ENCODE results near the gene KLHL24. TPM values are rescaled to one million over a fixed set of nuclear protein-coding genes. Genes with fewer than 3 reads are reported as not detected.
"Not testable (repeated sequence)": the region's sequence is repeated elsewhere in the genome, so short reads cannot be mapped to it uniquely, and the experiment has no call there.

The KLHL24 gene
- 10 to 100 TPM; 28.9 to 31.2 TPM for total RNA-seq

- H3K27me3 Mint-ChIP-seq: no peaks in the 10 kb centered on the region
- POLR2A ChIA-PET: interaction anchor here (0.9 to 5.2 kb wide), 18 partner anchors 10 to 620 kb away, joined by 3 to 85 read pairs (median 4); partner anchors contain the start of genes KLHL6, MCCC1, MCF2L2 and PARL
- no peaks in the 10 kb centered on the region for H3K9me3 Mint-ChIP-seq
- peaks cover 27% of the 10 kb centered on the region for H3K4me1 Mint-ChIP-seq
- peak within 1 kb of the TSS; percentile 90 for H3K4me3 Mint-ChIP-seq
- H3K27ac Mint-ChIP-seq: peak within 1 kb of the TSS; percentile 90
- CTCF ChIA-PET: interaction anchor here (0.5 to 2.5 kb wide), 12 partner anchors 9 to 890 kb away, joined by 3 to 12 read pairs (median 4); partner anchors contain the start of genes KLHL6, PARL and YEATS2
- H3K36me3 Mint-ChIP-seq (ENCODE audit: low read depth): no peaks in the 10 kb centered on the region
- peak; percentile 93 for DNase-seq
Observed at GRCh38 chr3:183635431-183636220, at the start of gene KLHL24. Gene KLHL24 (plus strand): TSS chr3:183635623. CDS start chr3:183650357, 14,734 bp downstream.

GRCh38 chr3:183586477-183586876, 48.9 kb upstream of the KLHL24 start:
- H3K27me3 Mint-ChIP-seq: no peaks in the 10 kb centered on the region
- H3K36me3 Mint-ChIP-seq (ENCODE audit: low read depth): peaks cover 4% of the 10 kb centered on the region
- H3K4me1 Mint-ChIP-seq: peaks cover 53% of the 10 kb centered on the region
- H3K4me3 Mint-ChIP-seq: peak overlapping the region; percentile 4
- POLR2A ChIA-PET: interaction anchor here (1.0 to 4.0 kb wide), 9 partner anchors 9 to 111 kb away, joined by 3 to 33 read pairs (median 6); partner anchors contain the start of genes KLHL24, KLHL6 and YEATS2
- peak; percentile 44 for DNase-seq
- H3K9me3 Mint-ChIP-seq: no peaks in the 10 kb centered on the region
- H3K27ac Mint-ChIP-seq: peak overlapping the region; percentile 87
- CTCF ChIA-PET: interaction anchor here (0.6 to 1.1 kb wide), 5 partner anchors 45 to 117 kb away, joined by 3 read pairs; no protein-coding TSS in a partner anchor

GRCh38 chr3:183587336-183587735, 48.1 kb upstream of the KLHL24 start:
- Mint-ChIP-seq H3K27ac (peak overlapping the region; percentile 87), H3K4me3 (no peak overlapping the region), H3K27me3 (no peaks in the 10 kb centered on the region), H3K4me1 (peaks cover 61% of the 10 kb centered on the region), H3K9me3 (no peaks in the 10 kb centered on the region), H3K36me3 (ENCODE audit: low read depth) (peaks cover 7% of the 10 kb centered on the region)
- ChIA-PET CTCF (no interaction called here), POLR2A (interaction anchor here (0.9 to 4.0 kb wide), 10 partner anchors 9 to 110 kb away, joined by 3 to 33 read pairs (median 6); partner anchors contain the start of genes KLHL24, KLHL6 and YEATS2)
- DNase-seq: no peak

- CTCF ChIA-PET: no interaction called here
- H3K27me3 Mint-ChIP-seq: no peaks in the 10 kb centered on the region
- peaks cover 53% of the 10 kb centered on the region for H3K4me1 Mint-ChIP-seq
- no peaks in the 10 kb centered on the region for H3K9me3 Mint-ChIP-seq
- DNase-seq: no peak
- H3K36me3 Mint-ChIP-seq (ENCODE audit: low read depth): peaks cover 7% of the 10 kb centered on the region
- H3K4me3 Mint-ChIP-seq: no peak overlapping the region
- no peak overlapping the region for H3K27ac Mint-ChIP-seq
- POLR2A ChIA-PET: interaction anchor here (1.0 to 1.9 kb wide), 3 partner anchors 37 to 121 kb away, joined by 3 to 7 read pairs (median 4); no protein-coding TSS in a partner anchor
Observed at GRCh38 chr3:183590442-183590841, 45.0 kb upstream of the KLHL24 start.

GRCh38 chr3:183591881-183592521, 43.4 kb upstream of the KLHL24 start:
- ChIA-PET POLR2A (interaction anchor here (0.8 to 1.9 kb wide), 7 partner anchors 36 to 168 kb away, joined by 3 to 7 read pairs (median 4); partner anchors contain the start of genes KLHL24 and KLHL6), CTCF (interaction anchor here (0.6 to 2.1 kb wide), 13 partner anchors 12 to 291 kb away, joined by 3 to 7 read pairs (median 3); partner anchors contain the start of gene KLHL6)
- Mint-ChIP-seq H3K36me3 (ENCODE audit: low read depth) (peaks cover 10% of the 10 kb centered on the region), H3K9me3 (no peaks in the 10 kb centered on the region), H3K27ac (peak overlapping the region; percentile 69), H3K27me3 (no peaks in the 10 kb centered on the region), H3K4me3 (peak overlapping the region; percentile 44), H3K4me1 (peaks cover 39% of the 10 kb centered on the region)
- DNase-seq: no peak

GRCh38 chr3:183592821-183593220, 42.6 kb upstream of the KLHL24 start:
- CTCF ChIA-PET: interaction anchor here (1.2 to 2.1 kb wide), 4 partner anchors 37 to 124 kb away, joined by 3 to 7 read pairs (median 4); partner anchors contain the start of gene KLHL6
- POLR2A ChIA-PET: interaction anchor here (1.1 to 1.2 kb wide), 2 partner anchors 40 to 42 kb away, joined by 3 to 5 read pairs; partner anchors contain the start of gene KLHL24
- H3K27me3 Mint-ChIP-seq: no peaks in the 10 kb centered on the region
- H3K4me3 Mint-ChIP-seq: no peak overlapping the region
- H3K9me3 Mint-ChIP-seq: peaks cover 4% of the 10 kb centered on the region
- peaks cover 31% of the 10 kb centered on the region for H3K4me1 Mint-ChIP-seq
- peaks cover 8% of the 10 kb centered on the region for H3K36me3 Mint-ChIP-seq (ENCODE audit: low read depth)
- DNase-seq: no peak
- H3K27ac Mint-ChIP-seq: no peak overlapping the region

GRCh38 chr3:183594636-183595035, 40.8 kb upstream of the KLHL24 start:
- ChIA-PET POLR2A (interaction anchor here (0.6 kb wide), 1 partner anchor 39 kb away, joined by 3 read pairs; no protein-coding TSS in a partner anchor), CTCF (interaction anchor here (0.9 to 1.3 kb wide), 2 partner anchors 10 to 12 kb away, joined by 3 to 6 read pairs; no protein-coding TSS in a partner anchor)
- H3K4me1 Mint-ChIP-seq: peaks cover 20% of the 10 kb centered on the region
- no peak for DNase-seq
- no peak overlapping the region for H3K4me3 Mint-ChIP-seq
- peaks cover 11% of the 10 kb centered on the region for H3K9me3 Mint-ChIP-seq
- peaks cover 6% of the 10 kb centered on the region for H3K27me3 Mint-ChIP-seq
- no peak overlapping the region for H3K27ac Mint-ChIP-seq
- peaks cover 15% of the 10 kb centered on the region for H3K36me3 Mint-ChIP-seq (ENCODE audit: low read depth)

- H3K27ac Mint-ChIP-seq: no peak overlapping the region
- CTCF ChIA-PET: no interaction called here
- POLR2A ChIA-PET: no interaction called here
Observed at GRCh38 chr3:183597959-183598358, 37.5 kb upstream of the KLHL24 start.

GRCh38 chr3:183611326-183611725, 24.1 kb upstream of the KLHL24 start:
- not testable (repeated sequence) for H3K27ac Mint-ChIP-seq; H3K36me3 Mint-ChIP-seq (ENCODE audit: low read depth)

More at GRCh38 chr3:183597959-183598358, 37.5 kb upstream of the KLHL24 start:
- H3K4me1 Mint-ChIP-seq: no peaks in the 10 kb centered on the region
- H3K9me3 Mint-ChIP-seq: peaks cover 11% of the 10 kb centered on the region
- DNase-seq: no peak
- H3K36me3 Mint-ChIP-seq (ENCODE audit: low read depth): peaks cover 13% of the 10 kb centered on the region
- peaks cover 6% of the 10 kb centered on the region for H3K27me3 Mint-ChIP-seq
- H3K4me3 Mint-ChIP-seq: no peak overlapping the region

GRCh38 chr3:183613366-183614285, 21.8 kb upstream of the KLHL24 start:
- no peaks in the 10 kb centered on the region for H3K9me3 Mint-ChIP-seq
- ChIA-PET POLR2A (no interaction called here), CTCF (no interaction called here)
- no peaks in the 10 kb centered on the region for H3K4me1 Mint-ChIP-seq
- no peak for DNase-seq
- peaks cover 3% of the 10 kb centered on the region for H3K27me3 Mint-ChIP-seq
- no peak overlapping the region for H3K27ac Mint-ChIP-seq
- H3K36me3 Mint-ChIP-seq (ENCODE audit: low read depth): no peaks in the 10 kb centered on the region
- no peak overlapping the region for H3K4me3 Mint-ChIP-seq

More at GRCh38 chr3:183611326-183611725, 24.1 kb upstream of the KLHL24 start:
- H3K4me1 Mint-ChIP-seq, H3K4me3 Mint-ChIP-seq, POLR2A ChIA-PET, DNase-seq, H3K27me3 Mint-ChIP-seq, H3K9me3 Mint-ChIP-seq: not testable (repeated sequence)
- CTCF ChIA-PET: interaction anchor here (0.6 kb wide), 1 partner anchor 392 kb away, joined by 4 read pairs; no protein-coding TSS in a partner anchor

GRCh38 chr3:183618542-183618941, 16.9 kb upstream of the KLHL24 start:
- no peaks in the 10 kb centered on the region for H3K36me3 Mint-ChIP-seq (ENCODE audit: low read depth)
- no peaks in the 10 kb centered on the region for H3K4me1 Mint-ChIP-seq
- H3K27ac Mint-ChIP-seq: no peak overlapping the region
- no peak for DNase-seq
- no peak overlapping the region for H3K4me3 Mint-ChIP-seq
- ChIA-PET CTCF (no interaction called here), POLR2A (no interaction called here)
- no peaks in the 10 kb centered on the region for H3K9me3 Mint-ChIP-seq
- peaks cover 5% of the 10 kb centered on the region for H3K27me3 Mint-ChIP-seq

- POLR2A ChIA-PET: no interaction called here
- Mint-ChIP-seq H3K9me3 (no peaks in the 10 kb centered on the region), H3K27ac (no peak overlapping the region), H3K4me1 (no peaks in the 10 kb centered on the region), H3K36me3 (ENCODE audit: low read depth) (no peaks in the 10 kb centered on the region), H3K27me3 (peaks cover 5% of the 10 kb centered on the region), H3K4me3 (no peak overlapping the region)
- CTCF ChIA-PET: interaction anchor here (0.7 kb wide), 1 partner anchor 21 kb away, joined by 3 read pairs; no protein-coding TSS in a partner anchor
- DNase-seq: no peak
Observed at GRCh38 chr3:183619010-183619409, 16.4 kb upstream of the KLHL24 start.
